GM12873 (cell line): ENCODE results near the gene PPP1R3G.

Experiments used
- CTCF ChIP-seq: IDR thresholded peaks from 2 replicates; pipeline ENCODE4 v1.5.1; 2012; ENCODE audit warnings: low read depth, mild to moderate bottlenecking, moderate library complexity, low read length, control low read depth; ENCODE audit not compliant: insufficient read depth; ENCODE audit errors: missing control alignments

PPP1R3G gene

GRCh38 chr6:5103250-5103649 is 18.1 kb downstream of the PPP1R3G start:
- TF ChIP-seq CTCF: no peak

GRCh38 chr6:5104667-5105066 is 19.5 kb downstream of the PPP1R3G start:
- TF ChIP-seq CTCF: no peak

- TF ChIP-seq CTCF: no peak
These were observed 20.0 kb downstream of the PPP1R3G start for GRCh38 chr6:5105146-5105545.

- no peak for TF ChIP-seq CTCF
These were observed 22.2 kb downstream of the PPP1R3G start for GRCh38 chr6:5107341-5107740.

- no peak for TF ChIP-seq CTCF
These were observed 22.9 kb downstream of the PPP1R3G start for GRCh38 chr6:5108068-5108467.

GRCh38 chr6:5108536-5109150 is 23.5 kb downstream of the PPP1R3G start:
- no peak for TF ChIP-seq CTCF

- no peak for TF ChIP-seq CTCF
These were observed 24.3 kb downstream of the PPP1R3G start for GRCh38 chr6:5109436-5109835.

- TF ChIP-seq CTCF: no peak
These were observed 25.1 kb downstream of the PPP1R3G start for GRCh38 chr6:5110246-5110645.
